ENCODE measurements around the gene POC1B. TPM values are rescaled to one million over a fixed set of nuclear protein-coding genes. Genes with fewer than 3 reads are reported as not detected.

Gene POC1B
- total RNA-seq, 2 experiments from 2014 or later: 22.8 to 25.7 TPM

GRCh38 chr12:89421092-89421835 lies 104.6 kb downstream of the POC1B start:
- Mint-ChIP-seq H3K27me3 (ENCODE audit: low read depth) (no peaks in the 10 kb centered on the region), H3K4me3 (no peak overlapping the region), H3K4me1 (ENCODE audit: low read depth) (no peaks in the 10 kb centered on the region), H3K9me3 (no peaks in the 10 kb centered on the region), H3K36me3 (ENCODE audit: low read depth) (peaks cover 3% of the 10 kb centered on the region), H3K27ac (no peak overlapping the region)
- no peak for DNase-seq
- CTCF ChIA-PET: interaction anchor here (0.6 kb wide), 1 partner anchor 440 kb away, joined by 3 read pairs; no protein-coding TSS in a partner anchor
- intact Hi-C loops (cut with micrococcal nuclease): no loop called here

GRCh38 chr12:89418228-89418910 lies 107.5 kb downstream of the POC1B start:
- Mint-ChIP-seq H3K36me3 (ENCODE audit: low read depth) (peaks cover 3% of the 10 kb centered on the region), H3K9me3 (no peaks in the 10 kb centered on the region), H3K27me3 (ENCODE audit: low read depth) (no peaks in the 10 kb centered on the region), H3K4me3 (no peak overlapping the region), H3K27ac (no peak overlapping the region), H3K4me1 (ENCODE audit: low read depth) (no peaks in the 10 kb centered on the region)
- intact Hi-C loops (cut with micrococcal nuclease): no loop called here
- CTCF ChIA-PET: no interaction called here
- DNase-seq: no peak

DNA sequence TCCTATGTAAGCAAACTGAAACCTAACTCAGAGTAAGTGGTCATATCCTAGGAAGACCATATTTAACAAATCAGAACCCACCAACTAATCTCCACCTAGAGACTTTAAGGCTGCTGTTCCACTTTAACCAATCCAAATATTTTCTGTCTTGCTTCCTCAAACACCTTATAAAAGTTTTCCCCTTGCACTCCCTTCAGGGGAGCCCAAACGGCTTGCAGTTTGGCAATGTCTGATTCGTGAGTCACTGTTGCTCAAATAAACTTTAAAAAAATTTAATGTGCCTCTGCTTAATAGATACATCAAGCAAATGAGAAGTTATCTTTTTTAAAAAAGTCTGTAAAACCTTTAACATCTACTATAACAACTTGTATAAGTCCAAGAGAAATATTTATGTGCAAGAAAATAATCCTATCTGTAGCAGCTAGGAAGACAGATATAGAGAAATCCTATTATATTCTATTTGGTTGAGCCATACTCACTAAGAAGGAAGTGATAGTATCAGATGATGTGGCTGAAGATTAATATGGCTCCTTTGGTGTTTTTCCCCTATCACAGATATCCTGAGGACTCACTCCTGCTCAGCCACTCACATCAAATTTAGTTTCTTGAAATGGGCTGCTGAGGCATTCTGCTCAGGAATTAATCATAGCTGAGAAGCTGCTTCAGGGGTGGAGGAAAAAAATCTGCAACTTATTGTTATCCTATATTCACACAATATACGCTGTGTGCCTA lies 108.4 kb downstream of the POC1B start:
- no peaks in the 10 kb centered on the region for H3K4me1 Mint-ChIP-seq (ENCODE audit: low read depth)
- H3K4me3 Mint-ChIP-seq: no peak overlapping the region
- H3K36me3 Mint-ChIP-seq (ENCODE audit: low read depth): peaks cover 3% of the 10 kb centered on the region
- no peak for DNase-seq
- no peaks in the 10 kb centered on the region for H3K27me3 Mint-ChIP-seq (ENCODE audit: low read depth)
- CTCF ChIA-PET: no interaction called here
- no peaks in the 10 kb centered on the region for H3K9me3 Mint-ChIP-seq
- H3K27ac Mint-ChIP-seq: no peak overlapping the region
- intact Hi-C loops (cut with micrococcal nuclease): no loop called here

GRCh38 chr12:89416049-89416792 lies 109.6 kb downstream of the POC1B start:
- CTCF ChIA-PET: interaction anchor here (0.6 kb wide), 1 partner anchor 45 kb away, joined by 4 read pairs; no protein-coding TSS in a partner anchor
- no peak for DNase-seq
- no peak overlapping the region for H3K4me3 Mint-ChIP-seq
- H3K9me3 Mint-ChIP-seq: no peaks in the 10 kb centered on the region
- no peaks in the 10 kb centered on the region for H3K27me3 Mint-ChIP-seq (ENCODE audit: low read depth)
- no peak overlapping the region for H3K27ac Mint-ChIP-seq
- no peaks in the 10 kb centered on the region for H3K4me1 Mint-ChIP-seq (ENCODE audit: low read depth)
- H3K36me3 Mint-ChIP-seq (ENCODE audit: low read depth): peaks cover 3% of the 10 kb centered on the region
- intact Hi-C loops (cut with micrococcal nuclease): no loop called here

DNA sequence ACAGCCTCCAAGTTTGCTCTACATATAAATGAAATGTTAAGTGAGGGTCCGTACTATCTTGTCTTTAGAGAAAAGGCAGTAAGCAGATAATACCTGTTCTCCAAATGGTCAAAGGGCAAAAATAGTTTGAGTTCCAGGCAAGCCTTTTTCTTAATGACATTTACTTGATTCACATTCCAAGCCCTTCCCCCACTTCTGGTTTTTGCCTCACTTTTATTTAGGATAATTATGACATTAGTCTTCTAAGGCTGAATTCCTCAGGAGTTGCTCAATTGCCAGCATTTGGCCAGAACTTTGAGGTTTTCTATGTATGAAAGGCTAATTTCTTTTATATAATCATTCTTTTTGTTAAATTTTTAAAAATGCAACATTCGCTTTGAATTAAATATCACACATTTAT lies 111.0 kb downstream of the POC1B start:
- Mint-ChIP-seq H3K4me1 (ENCODE audit: low read depth) (no peaks in the 10 kb centered on the region), H3K9me3 (no peaks in the 10 kb centered on the region), H3K27me3 (ENCODE audit: low read depth) (no peaks in the 10 kb centered on the region), H3K36me3 (ENCODE audit: low read depth) (peaks cover 3% of the 10 kb centered on the region), H3K4me3 (no peak overlapping the region), H3K27ac (no peak overlapping the region)
- CTCF ChIA-PET: no interaction called here
- intact Hi-C loops (cut with micrococcal nuclease): no loop called here
- DNase-seq: no peak

- Mint-ChIP-seq H3K27ac (no peak overlapping the region), H3K27me3 (ENCODE audit: low read depth) (no peaks in the 10 kb centered on the region), H3K4me3 (no peak overlapping the region), H3K36me3 (ENCODE audit: low read depth) (peaks cover 3% of the 10 kb centered on the region), H3K4me1 (ENCODE audit: low read depth) (no peaks in the 10 kb centered on the region), H3K9me3 (no peaks in the 10 kb centered on the region)
- intact Hi-C loops (cut with micrococcal nuclease): no loop called here
- CTCF ChIA-PET: no interaction called here
- no peak for DNase-seq
Measured at GRCh38 chr12:89414322-89414721, 111.5 kb downstream of the POC1B start.

DNA sequence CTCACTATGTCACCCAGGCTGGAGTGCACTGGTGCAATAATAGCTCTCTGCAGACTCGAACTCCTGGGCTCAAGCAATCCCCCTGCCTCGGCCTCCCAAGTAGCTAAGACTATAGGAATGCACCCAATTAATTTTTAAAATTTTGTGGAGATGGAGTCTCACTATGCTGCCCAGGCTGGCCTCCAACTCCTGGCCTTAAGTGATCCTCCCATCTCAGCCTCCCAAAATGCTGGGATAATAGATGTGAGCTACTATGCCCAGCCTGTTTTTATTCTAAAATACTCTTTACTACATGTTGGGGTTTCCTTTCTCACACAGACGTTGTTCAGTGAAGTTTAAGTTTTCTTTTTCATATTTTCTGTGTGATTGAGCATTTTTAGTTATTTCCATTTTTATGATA lies 112.6 kb downstream of the POC1B start:
- intact Hi-C loops (cut with micrococcal nuclease): no loop called here
- Mint-ChIP-seq H3K27ac (no peak overlapping the region), H3K9me3 (peaks cover 2% of the 10 kb centered on the region), H3K27me3 (ENCODE audit: low read depth) (no peaks in the 10 kb centered on the region), H3K36me3 (ENCODE audit: low read depth) (no peaks in the 10 kb centered on the region), H3K4me1 (ENCODE audit: low read depth) (no peaks in the 10 kb centered on the region), H3K4me3 (no peak overlapping the region)
- CTCF ChIA-PET: interaction anchor here (0.7 kb wide), 1 partner anchor 15 kb away, joined by 4 read pairs; no protein-coding TSS in a partner anchor
- DNase-seq: no peak

DNA sequence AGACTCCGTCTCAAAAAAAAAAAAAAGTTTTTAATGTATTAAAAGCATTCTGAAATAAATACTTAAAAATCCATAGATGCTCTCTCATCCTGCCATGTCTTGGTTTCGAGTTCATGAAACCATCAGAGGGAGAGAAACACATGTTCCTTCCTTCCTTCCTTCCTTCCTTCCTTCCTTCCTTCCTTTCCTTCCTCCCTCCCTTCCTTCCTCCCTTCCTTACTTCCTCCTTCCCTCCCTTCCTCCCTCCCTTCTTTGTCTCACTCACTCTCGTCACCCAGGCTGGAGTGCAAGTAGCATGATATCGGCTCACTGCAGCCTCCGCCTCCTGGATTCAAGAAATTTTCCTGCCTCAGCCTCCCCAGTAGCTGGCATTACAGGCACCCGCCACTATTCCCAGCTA lies 113.2 kb downstream of the POC1B start:
- no peak overlapping the region for H3K4me3 Mint-ChIP-seq
- H3K27me3 Mint-ChIP-seq (ENCODE audit: low read depth): no peaks in the 10 kb centered on the region
- CTCF ChIA-PET: no interaction called here
- H3K9me3 Mint-ChIP-seq: peaks cover 2% of the 10 kb centered on the region
- no peak for DNase-seq
- H3K36me3 Mint-ChIP-seq (ENCODE audit: low read depth): no peaks in the 10 kb centered on the region
- no peak overlapping the region for H3K27ac Mint-ChIP-seq
- no peaks in the 10 kb centered on the region for H3K4me1 Mint-ChIP-seq (ENCODE audit: low read depth)
- intact Hi-C loops (cut with micrococcal nuclease): no loop called here

GRCh38 chr12:89411846-89412245 lies 114.0 kb downstream of the POC1B start:
- Mint-ChIP-seq H3K36me3 (ENCODE audit: low read depth) (no peaks in the 10 kb centered on the region), H3K4me3 (no peak overlapping the region), H3K27ac (no peak overlapping the region), H3K27me3 (ENCODE audit: low read depth) (no peaks in the 10 kb centered on the region), H3K9me3 (peaks cover 2% of the 10 kb centered on the region), H3K4me1 (ENCODE audit: low read depth) (no peaks in the 10 kb centered on the region)
- intact Hi-C loops (cut with micrococcal nuclease): no loop called here
- CTCF ChIA-PET: no interaction called here
- no peak for DNase-seq

- CTCF ChIA-PET: interaction anchor here (1.2 kb wide), 1 partner anchor 18 kb away, joined by 3 read pairs; no protein-coding TSS in a partner anchor
- Mint-ChIP-seq H3K27me3 (ENCODE audit: low read depth) (no peaks in the 10 kb centered on the region), H3K27ac (no peak overlapping the region), H3K4me1 (ENCODE audit: low read depth) (no peaks in the 10 kb centered on the region), H3K36me3 (ENCODE audit: low read depth) (no peaks in the 10 kb centered on the region), H3K4me3 (no peak overlapping the region), H3K9me3 (peaks cover 2% of the 10 kb centered on the region)
- intact Hi-C loops (cut with micrococcal nuclease): no loop called here
- no peak for DNase-seq
Measured at GRCh38 chr12:89411234-89411633, 114.6 kb downstream of the POC1B start.

- Mint-ChIP-seq H3K4me1 (ENCODE audit: low read depth) (no peaks in the 10 kb centered on the region), H3K4me3 (no peak overlapping the region), H3K27me3 (ENCODE audit: low read depth) (no peaks in the 10 kb centered on the region), H3K36me3 (ENCODE audit: low read depth) (peaks cover 3% of the 10 kb centered on the region), H3K9me3 (peaks cover 7% of the 10 kb centered on the region), H3K27ac (no peak overlapping the region)
- DNase-seq: no peak
- intact Hi-C loops (cut with micrococcal nuclease): no loop called here
- CTCF ChIA-PET: no interaction called here
Measured at GRCh38 chr12:89405626-89406345, 120.1 kb downstream of the POC1B start.

All from activated naive CD4-positive, alpha-beta T cell treated with anti-CD3 and anti-CD28 coated beads for 36 hours (primary cell).